Loucy (cell line): ENCODE data around the gene GPR137.

Experiments
- EZH2phosphoT487 ChIP-seq: fragments of 200-600 bp; IDR thresholded peaks from 2 replicates; pipeline ENCODE4 v1.6.1; 2018; ENCODE audit warnings: antibody characterized with exemption, mild to moderate bottlenecking, moderate library complexity, borderline replicate concordance
- TF ChIP-seq, protein P1 (sequence below): fragments of 200-600 bp; sonication (generic); conservative IDR thresholded peaks from 2 replicates; pipeline ENCODE4 v1.5.1; 2014; ENCODE audit warnings: mild to moderate bottlenecking, antibody characterized with exemption, low read length

DNA sequence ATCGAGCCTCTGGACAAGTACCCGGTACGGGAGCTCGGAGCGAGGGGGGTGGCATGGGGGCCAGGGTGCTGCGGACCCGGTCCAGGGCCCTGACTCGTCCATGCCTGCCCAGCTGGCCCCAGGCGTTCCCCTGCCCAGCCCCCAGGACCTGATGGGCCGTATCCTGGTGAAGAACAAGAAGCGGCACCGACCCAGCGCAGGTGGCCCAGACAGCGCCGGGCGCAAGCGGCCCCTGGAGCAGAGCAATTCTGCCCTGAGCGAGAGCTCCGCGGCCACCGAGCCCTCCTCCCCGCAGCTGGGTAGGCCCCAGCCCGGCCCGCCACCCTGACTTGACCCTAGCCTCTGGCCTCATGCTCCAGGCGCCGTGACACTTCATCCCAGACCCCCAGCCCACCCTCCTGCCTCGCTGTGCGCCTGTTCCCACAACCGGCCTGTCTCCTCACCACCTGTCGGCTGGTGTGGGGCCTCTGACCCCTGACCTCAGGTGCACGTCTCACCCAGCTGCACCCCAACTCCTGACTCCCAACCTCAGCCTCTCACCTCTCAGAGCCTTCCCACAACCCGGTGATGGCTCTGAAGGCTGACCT lies 26.6 kb upstream of the GPR137 start:
- TF ChIP-seq, protein P1, sequence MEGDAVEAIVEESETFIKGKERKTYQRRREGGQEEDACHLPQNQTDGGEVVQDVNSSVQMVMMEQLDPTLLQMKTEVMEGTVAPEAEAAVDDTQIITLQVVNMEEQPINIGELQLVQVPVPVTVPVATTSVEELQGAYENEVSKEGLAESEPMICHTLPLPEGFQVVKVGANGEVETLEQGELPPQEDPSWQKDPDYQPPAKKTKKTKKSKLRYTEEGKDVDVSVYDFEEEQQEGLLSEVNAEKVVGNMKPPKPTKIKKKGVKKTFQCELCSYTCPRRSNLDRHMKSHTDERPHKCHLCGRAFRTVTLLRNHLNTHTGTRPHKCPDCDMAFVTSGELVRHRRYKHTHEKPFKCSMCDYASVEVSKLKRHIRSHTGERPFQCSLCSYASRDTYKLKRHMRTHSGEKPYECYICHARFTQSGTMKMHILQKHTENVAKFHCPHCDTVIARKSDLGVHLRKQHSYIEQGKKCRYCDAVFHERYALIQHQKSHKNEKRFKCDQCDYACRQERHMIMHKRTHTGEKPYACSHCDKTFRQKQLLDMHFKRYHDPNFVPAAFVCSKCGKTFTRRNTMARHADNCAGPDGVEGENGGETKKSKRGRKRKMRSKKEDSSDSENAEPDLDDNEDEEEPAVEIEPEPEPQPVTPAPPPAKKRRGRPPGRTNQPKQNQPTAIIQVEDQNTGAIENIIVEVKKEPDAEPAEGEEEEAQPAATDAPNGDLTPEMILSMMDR = no peak
- TF ChIP-seq EZH2phosphoT487 = no peak
